ENCODE results near the gene FNDC8. TPM values are rescaled to one million over a fixed set of nuclear protein-coding genes. Genes with fewer than 3 reads are reported as not detected.
"Not testable (repeated sequence)": the region's sequence is repeated elsewhere in the genome, so short reads cannot be mapped to it uniquely, and the experiment has no call there.

Gene FNDC8
- polyA plus RNA-seq, 4 donors: 0.04 TPM; not detected in 3

GRCh38 chr17:35142467-35142796, 21.0 kb downstream of the FNDC8 start:
- Histone ChIP-seq H3K27me3 (ENCODE audit: control insufficient read depth in 3 of 3, insufficient read depth in 3 of 3, low read length in 3 of 3) (no peaks in the 10 kb centered on the region), H3K4me3 (ENCODE audit: low read depth in 1 of 3, low read length in 3 of 3) (no peak overlapping the region), H3K27ac (ENCODE audit: low read depth in 1 of 3, low read length in 2 of 3) (no peak overlapping the region), H3K4me1 (ENCODE audit: control insufficient read depth in 3 of 3, insufficient read depth in 2 of 3, low read depth in 1 of 3, low read length in 2 of 3) (no peaks in the 10 kb centered on the region), H3K9me3 (ENCODE audit: control insufficient read depth in 2 of 2, insufficient read depth in 1 of 2, low read depth in 1 of 2, low read length in 1 of 2) (no peaks in the 10 kb centered on the region), H3K36me3 (ENCODE audit: control insufficient read depth in 3 of 3, insufficient read depth in 2 of 3, low read depth in 1 of 3, low read length in 3 of 3) (peaks cover 0 to 19% (median 4%) of the 10 kb centered on the region in 3 donors)
- DNase-seq: no peak
- WGBS, 3 donors: 66 to 73% (median 69%) methylated on average over 8 of the region's 8 CpGs
- no peak for FAIRE-seq

GRCh38 chr17:35144840-35145239, 23.4 kb downstream of the FNDC8 start:
- Histone ChIP-seq H3K36me3 (ENCODE audit: control insufficient read depth in 3 of 3, insufficient read depth in 2 of 3, low read depth in 1 of 3, low read length in 3 of 3) (peaks cover 0 to 1% (median 0%) of the 10 kb centered on the region in 3 donors), H3K9me3 (ENCODE audit: control insufficient read depth in 2 of 2, insufficient read depth in 1 of 2, low read depth in 1 of 2, low read length in 1 of 2) (no peaks in the 10 kb centered on the region), H3K4me1 (ENCODE audit: control insufficient read depth in 3 of 3, insufficient read depth in 2 of 3, low read depth in 1 of 3, low read length in 2 of 3) (no peaks in the 10 kb centered on the region), H3K4me3 (ENCODE audit: low read depth in 1 of 3, low read length in 3 of 3) (no peak overlapping the region), H3K27ac (ENCODE audit: low read depth in 1 of 3, low read length in 2 of 3) (no peak overlapping the region), H3K27me3 (ENCODE audit: control insufficient read depth in 3 of 3, insufficient read depth in 3 of 3, low read length in 3 of 3) (no peaks in the 10 kb centered on the region)
- no peak for FAIRE-seq
- 78 to 80% (median 80%) methylated on average over 4 of the region's 4 CpGs for WGBS, 3 donors
- no peak for DNase-seq

GRCh38 chr17:35146214-35146833, 24.9 kb downstream of the FNDC8 start:
- H3K36me3 ChIP-seq (ENCODE audit: control insufficient read depth in 3 of 3, insufficient read depth in 2 of 3, low read depth in 1 of 3, low read length in 3 of 3): no peaks in the 10 kb centered on the region
- FAIRE-seq (no peak), DNase-seq (no peak)
- H3K27ac ChIP-seq (ENCODE audit: low read depth in 1 of 3, low read length in 2 of 3): no peak overlapping the region
- no peaks in the 10 kb centered on the region for H3K9me3 ChIP-seq (ENCODE audit: control insufficient read depth in 2 of 2, insufficient read depth in 1 of 2, low read depth in 1 of 2, low read length in 1 of 2)
- H3K4me3 ChIP-seq (ENCODE audit: low read depth in 1 of 3, low read length in 3 of 3): no peak overlapping the region
- 66 to 79% (median 72%) methylated on average over 4 of the region's 4 CpGs for WGBS, 3 donors
- H3K27me3 ChIP-seq (ENCODE audit: control insufficient read depth in 3 of 3, insufficient read depth in 3 of 3, low read length in 3 of 3): no peaks in the 10 kb centered on the region
- H3K4me1 ChIP-seq (ENCODE audit: control insufficient read depth in 3 of 3, insufficient read depth in 2 of 3, low read depth in 1 of 3, low read length in 2 of 3): no peaks in the 10 kb centered on the region

- no peak for DNase-seq
- Histone ChIP-seq H3K27me3 (ENCODE audit: control insufficient read depth in 3 of 3, insufficient read depth in 3 of 3, low read length in 3 of 3) (no peaks in the 10 kb centered on the region), H3K36me3 (ENCODE audit: control insufficient read depth in 3 of 3, insufficient read depth in 2 of 3, low read depth in 1 of 3, low read length in 3 of 3) (no peaks in the 10 kb centered on the region), H3K9me3 (ENCODE audit: control insufficient read depth in 2 of 2, insufficient read depth in 1 of 2, low read depth in 1 of 2, low read length in 1 of 2) (no peaks in the 10 kb centered on the region), H3K4me1 (ENCODE audit: control insufficient read depth in 3 of 3, insufficient read depth in 2 of 3, low read depth in 1 of 3, low read length in 2 of 3) (no peaks in the 10 kb centered on the region), H3K27ac (ENCODE audit: low read depth in 1 of 3, low read length in 2 of 3) (no peak within 1 kb of the TSS), H3K4me3 (ENCODE audit: low read depth in 1 of 3, low read length in 3 of 3) (no peak within 1 kb of the TSS)
- no peak for FAIRE-seq
- WGBS, 3 donors: 69 to 82% (median 71%) methylated on average over 4 of the region's 4 CpGs
Measured at GRCh38 chr17:35147375-35147905, 26.0 kb downstream of the FNDC8 start, which contains the start of gene UNC45B. Gene UNC45B (plus strand): TSS chr17:35147817. CDS start chr17:35148264, 447 bp downstream.

GRCh38 chr17:35148144-35148543, 26.7 kb downstream of the FNDC8 start:
- Histone ChIP-seq H3K4me1 (ENCODE audit: control insufficient read depth in 3 of 3, insufficient read depth in 2 of 3, low read depth in 1 of 3, low read length in 2 of 3) (no peaks in the 10 kb centered on the region), H3K27me3 (ENCODE audit: control insufficient read depth in 3 of 3, insufficient read depth in 3 of 3, low read length in 3 of 3) (no peaks in the 10 kb centered on the region), H3K27ac (ENCODE audit: low read depth in 1 of 3, low read length in 2 of 3) (no peak overlapping the region), H3K4me3 (ENCODE audit: low read depth in 1 of 3, low read length in 3 of 3) (no peak overlapping the region), H3K9me3 (ENCODE audit: control insufficient read depth in 2 of 2, insufficient read depth in 1 of 2, low read depth in 1 of 2, low read length in 1 of 2) (no peaks in the 10 kb centered on the region), H3K36me3 (ENCODE audit: control insufficient read depth in 3 of 3, insufficient read depth in 2 of 3, low read depth in 1 of 3, low read length in 3 of 3) (no peaks in the 10 kb centered on the region)
- WGBS, 3 donors: 68 to 73% (median 71%) methylated on average over 9 of the region's 9 CpGs
- FAIRE-seq (no peak), DNase-seq (no peak)

- 89 to 92% (median 90%) methylated on average over 11 of the region's 11 CpGs for WGBS, 3 donors
- H3K27ac ChIP-seq (ENCODE audit: low read depth in 1 of 3, low read length in 2 of 3): no peak overlapping the region
- no peaks in the 10 kb centered on the region for H3K27me3 ChIP-seq (ENCODE audit: control insufficient read depth in 3 of 3, insufficient read depth in 3 of 3, low read length in 3 of 3)
- H3K4me3 ChIP-seq (ENCODE audit: low read depth in 1 of 3, low read length in 3 of 3): no peak overlapping the region
- DNase-seq (no peak), FAIRE-seq (no peak)
- H3K9me3 ChIP-seq (ENCODE audit: control insufficient read depth in 2 of 2, insufficient read depth in 1 of 2, low read depth in 1 of 2, low read length in 1 of 2): no peaks in the 10 kb centered on the region
- no peaks in the 10 kb centered on the region for H3K36me3 ChIP-seq (ENCODE audit: control insufficient read depth in 3 of 3, insufficient read depth in 2 of 3, low read depth in 1 of 3, low read length in 3 of 3)
- no peaks in the 10 kb centered on the region for H3K4me1 ChIP-seq (ENCODE audit: control insufficient read depth in 3 of 3, insufficient read depth in 2 of 3, low read depth in 1 of 3, low read length in 2 of 3)
Measured at GRCh38 chr17:35149941-35150340, 28.5 kb downstream of the FNDC8 start.

GRCh38 chr17:35151080-35151479, 29.7 kb downstream of the FNDC8 start:
- not testable (repeated sequence) for FAIRE-seq

GRCh38 chr17:35152421-35153140, 31.2 kb downstream of the FNDC8 start:
- Histone ChIP-seq H3K4me1 (ENCODE audit: control insufficient read depth in 3 of 3, insufficient read depth in 2 of 3, low read depth in 1 of 3, low read length in 2 of 3) (no peaks in the 10 kb centered on the region), H3K27ac (ENCODE audit: low read depth in 1 of 3, low read length in 2 of 3) (no peak overlapping the region), H3K36me3 (ENCODE audit: control insufficient read depth in 3 of 3, insufficient read depth in 2 of 3, low read depth in 1 of 3, low read length in 3 of 3) (no peaks in the 10 kb centered on the region), H3K9me3 (ENCODE audit: control insufficient read depth in 2 of 2, insufficient read depth in 1 of 2, low read depth in 1 of 2, low read length in 1 of 2) (no peaks in the 10 kb centered on the region), H3K27me3 (ENCODE audit: control insufficient read depth in 3 of 3, insufficient read depth in 3 of 3, low read length in 3 of 3) (no peaks in the 10 kb centered on the region), H3K4me3 (ENCODE audit: low read depth in 1 of 3, low read length in 3 of 3) (no peak overlapping the region)
- WGBS, 3 donors: 58 to 65% (median 59%) methylated on average over 13 of the region's 13 CpGs
- DNase-seq (no peak), FAIRE-seq (no peak)

More at GRCh38 chr17:35151080-35151479, 29.7 kb downstream of the FNDC8 start:
- H3K27ac ChIP-seq (ENCODE audit: low read depth in 1 of 3, low read length in 2 of 3); H3K27me3 ChIP-seq (ENCODE audit: control insufficient read depth in 3 of 3, insufficient read depth in 3 of 3, low read length in 3 of 3); DNase-seq; H3K36me3 ChIP-seq (ENCODE audit: control insufficient read depth in 3 of 3, insufficient read depth in 2 of 3, low read depth in 1 of 3, low read length in 3 of 3); H3K9me3 ChIP-seq (ENCODE audit: control insufficient read depth in 2 of 2, insufficient read depth in 1 of 2, low read depth in 1 of 2, low read length in 1 of 2); H3K4me3 ChIP-seq (ENCODE audit: low read depth in 1 of 3, low read length in 3 of 3); H3K4me1 ChIP-seq (ENCODE audit: control insufficient read depth in 3 of 3, insufficient read depth in 2 of 3, low read depth in 1 of 3, low read length in 2 of 3): not testable (repeated sequence)
- 93 to 95% (median 95%) methylated on average over 29 of the region's 29 CpGs for WGBS, 3 donors

All from small intestine (tissue), 7 donors.